Endothelial cell (in vitro differentiated cells): ENCODE measurements around the gene TANK. TPM values are rescaled to one million over a fixed set of nuclear protein-coding genes. Genes with fewer than 3 reads are reported as not detected.

Source experiments
- DNase-seq: peaks from one replicate; pipeline ENCODE4 v3.0.0; 2021; ENCODE audit warnings: low spot score
- H3K27ac Mint-ChIP-seq: one replicate; pipeline ENCODE4 v1.8.0; 2021; ENCODE audit warnings: mixed read lengths, inconsistent platforms; ENCODE audit not compliant: unreplicated experiment
- H3K27me3 Mint-ChIP-seq: one replicate; pipeline ENCODE4 v1.8.0; 2021; ENCODE audit warnings: mild to moderate bottlenecking, moderate library complexity, mixed read lengths, inconsistent platforms; ENCODE audit not compliant: unreplicated experiment
- H3K36me3 Mint-ChIP-seq: one replicate; pipeline ENCODE4 v1.8.0; 2021; ENCODE audit warnings: mild to moderate bottlenecking, low read depth, mixed read lengths, inconsistent platforms; ENCODE audit not compliant: unreplicated experiment
- H3K4me1 Mint-ChIP-seq: one replicate; pipeline ENCODE4 v1.8.0; 2021; ENCODE audit warnings: mild to moderate bottlenecking, mixed read lengths, inconsistent platforms; ENCODE audit not compliant: unreplicated experiment
- H3K4me3 Mint-ChIP-seq: one replicate; pipeline ENCODE4 v1.8.0; 2021; ENCODE audit warnings: mild to moderate bottlenecking, mixed read lengths, inconsistent platforms; ENCODE audit not compliant: unreplicated experiment
- H3K9me3 Mint-ChIP-seq: one replicate; pipeline ENCODE4 v1.8.0; 2021; ENCODE audit warnings: mixed read lengths, inconsistent platforms; ENCODE audit not compliant: unreplicated experiment
- CTCF ChIP-seq: fragments of 200-600 bp; sonication (generic); IDR thresholded peaks from one replicate; pipeline ENCODE4 v1.5.0; 2021; ENCODE audit warnings: antibody characterized with exemption; ENCODE audit not compliant: unreplicated experiment
- total RNA-seq: library from RNA; stranded (reverse); fragmentation: NEBNext Ultra II Directional; extraction: Animal tissue kit (Norgen Biotek cat#: 25700); gene quantifications from one replicate; pipeline ENCODE4 v1.2.1, GENCODE V29; 2021; ENCODE audit not compliant: unreplicated experiment

The TANK gene
- total RNA-seq, 1 donor from 2014 or later = 40.8 TPM

- Mint-ChIP-seq H3K4me3 (no peak overlapping the region), H3K4me1 (peaks cover 13% of the 10 kb centered on the region), H3K36me3 (no peaks in the 10 kb centered on the region), H3K27ac (no peak overlapping the region), H3K9me3 (no peaks in the 10 kb centered on the region), H3K27me3 (peaks cover 13% of the 10 kb centered on the region)
- TF ChIP-seq CTCF = no peak
- DNase-seq = no peak
These were observed 73.7 kb downstream of the TANK start for GRCh38 chr2:161233858-161234431.

GRCh38 chr2:161234627-161235026 is 74.4 kb downstream of the TANK start:
- Mint-ChIP-seq H3K4me1 (peaks cover 13% of the 10 kb centered on the region), H3K36me3 (no peaks in the 10 kb centered on the region), H3K27ac (no peak overlapping the region), H3K9me3 (no peaks in the 10 kb centered on the region), H3K27me3 (peaks cover 13% of the 10 kb centered on the region), H3K4me3 (no peak overlapping the region)
- no peak for DNase-seq
- no peak for TF ChIP-seq CTCF

DNA sequence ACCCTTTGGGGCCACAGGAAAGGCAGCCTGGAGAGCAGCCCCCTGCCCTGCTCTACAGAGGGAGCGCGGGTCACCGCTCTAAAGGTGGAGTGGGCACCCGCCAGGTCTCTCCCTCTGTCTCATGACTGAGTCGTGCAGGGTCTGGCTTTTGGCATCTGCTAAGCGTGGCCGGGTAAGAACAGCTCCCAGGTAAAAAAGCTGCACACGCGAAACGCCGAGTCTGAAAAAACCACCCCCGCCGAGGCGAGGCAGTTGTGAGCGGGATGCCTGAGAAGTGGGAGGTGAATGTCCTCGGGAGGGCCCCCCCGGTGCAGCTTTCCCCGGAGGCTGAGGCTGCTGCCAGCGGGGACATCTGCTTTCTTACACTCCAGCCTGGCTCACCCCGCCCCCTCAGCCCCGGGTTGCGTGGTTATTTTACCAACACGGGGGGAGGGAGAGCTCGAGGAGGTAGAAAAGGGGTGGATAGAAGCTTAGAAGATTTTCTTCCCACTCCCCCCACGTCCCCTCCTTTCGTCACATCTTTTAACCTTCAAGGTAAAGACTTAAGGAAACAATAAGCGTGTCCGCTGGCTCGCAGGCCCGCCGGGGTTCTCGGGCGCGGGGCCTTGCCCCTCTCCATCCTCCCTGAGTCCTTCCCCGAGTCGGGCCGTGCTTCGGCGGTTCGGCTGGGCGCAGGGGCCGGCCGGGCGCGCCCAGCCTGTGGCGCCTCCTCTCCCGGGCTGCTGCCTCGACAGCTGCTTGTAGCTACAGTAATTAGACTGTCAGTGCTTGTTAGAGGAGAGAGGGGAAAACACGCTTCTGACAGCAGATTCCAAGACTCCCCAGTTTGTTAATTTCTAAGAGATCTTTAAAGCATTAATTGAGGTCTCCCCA is 77.4 kb downstream of the TANK start:
- Mint-ChIP-seq H3K27me3 (peaks cover 13% of the 10 kb centered on the region), H3K36me3 (no peaks in the 10 kb centered on the region), H3K4me1 (peaks cover 15% of the 10 kb centered on the region), H3K27ac (no peak overlapping the region), H3K9me3 (no peaks in the 10 kb centered on the region), H3K4me3 (peak overlapping the region; percentile 93)
- DNase-seq = peak; percentile 45
- TF ChIP-seq CTCF = no peak

- H3K36me3 Mint-ChIP-seq = no peaks in the 10 kb centered on the region
- H3K27me3 Mint-ChIP-seq = peaks cover 14% of the 10 kb centered on the region
- no peak overlapping the region for H3K27ac Mint-ChIP-seq
- no peaks in the 10 kb centered on the region for H3K9me3 Mint-ChIP-seq
- no peak for TF ChIP-seq CTCF
- no peak for DNase-seq
- peaks cover 15% of the 10 kb centered on the region for H3K4me1 Mint-ChIP-seq
- H3K4me3 Mint-ChIP-seq = peak overlapping the region; percentile 93
These were observed 78.0 kb downstream of the TANK start for GRCh38 chr2:161238265-161238559.
